ENCODE data around the gene RFNG.
"Not testable (repeated sequence)": the region's sequence is repeated elsewhere in the genome, so short reads cannot be mapped to it uniquely, and the experiment has no call there.

RFNG gene

GRCh38 chr17:82039695-82040299 lies 11.8 kb downstream of the RFNG start:
- Mint-ChIP-seq H3K27me3 (ENCODE audit: low read depth, poor library complexity) (peaks cover 5% of the 10 kb centered on the region), H3K36me3 (ENCODE audit: low read depth) (no peaks in the 10 kb centered on the region), H3K27ac (no peak overlapping the region), H3K4me3 (no peak overlapping the region), H3K4me1 (peaks cover 39% of the 10 kb centered on the region), H3K9me3 (peaks cover 8% of the 10 kb centered on the region)
- TF ChIP-seq CTCF (IDR thresholded peaks at IDR 0.05): no peak
- DNase-seq: no peak

- H3K27ac Mint-ChIP-seq; H3K9me3 Mint-ChIP-seq; H3K27me3 Mint-ChIP-seq (ENCODE audit: low read depth, poor library complexity); DNase-seq; H3K36me3 Mint-ChIP-seq (ENCODE audit: low read depth): not testable (repeated sequence)
- H3K4me3 Mint-ChIP-seq: peak overlapping the region; percentile 46
- H3K4me1 Mint-ChIP-seq: peaks cover 43% of the 10 kb centered on the region
These were observed 12.7 kb downstream of the RFNG start for GRCh38 chr17:82038796-82039409.

GRCh38 chr17:82037889-82038195 lies 13.8 kb downstream of the RFNG start:
- Mint-ChIP-seq H3K27ac (no peak overlapping the region), H3K36me3 (ENCODE audit: low read depth) (no peaks in the 10 kb centered on the region), H3K4me3 (peak overlapping the region; percentile 79), H3K9me3 (peaks cover 8% of the 10 kb centered on the region), H3K27me3 (ENCODE audit: low read depth, poor library complexity) (peaks cover 9% of the 10 kb centered on the region), H3K4me1 (peaks cover 46% of the 10 kb centered on the region)
- no peak for TF ChIP-seq CTCF (IDR thresholded peaks at IDR 0.05)
- no peak for DNase-seq

GRCh38 chr17:82037092-82037888 lies 14.3 kb downstream of the RFNG start, which contains the start of gene DCXR:
Gene DCXR, minus strand, starts transcription at chr17:82037697. Its CDS starts 15 bp downstream, at chr17:82037682.
- Mint-ChIP-seq H3K27me3 (ENCODE audit: low read depth, poor library complexity) (peaks cover 11% of the 10 kb centered on the region), H3K9me3 (peaks cover 8% of the 10 kb centered on the region), H3K27ac (peak within 1 kb of the TSS; percentile 79), H3K36me3 (ENCODE audit: low read depth) (no peaks in the 10 kb centered on the region), H3K4me1 (peaks cover 45% of the 10 kb centered on the region), H3K4me3 (peak within 1 kb of the TSS; percentile 79)
- peak; percentile 67 for TF ChIP-seq CTCF (IDR thresholded peaks at IDR 0.05)
- DNase-seq: peak; percentile 98

GRCh38 chr17:82036634-82037091 lies 14.9 kb downstream of the RFNG start:
- DNase-seq: no peak
- Mint-ChIP-seq H3K9me3 (peaks cover 8% of the 10 kb centered on the region), H3K27me3 (ENCODE audit: low read depth, poor library complexity) (peaks cover 11% of the 10 kb centered on the region), H3K4me1 (peaks cover 44% of the 10 kb centered on the region), H3K4me3 (peak overlapping the region; percentile 79), H3K36me3 (ENCODE audit: low read depth) (no peaks in the 10 kb centered on the region), H3K27ac (no peak overlapping the region)
- no peak for TF ChIP-seq CTCF (IDR thresholded peaks at IDR 0.05)

- no peak for TF ChIP-seq CTCF (IDR thresholded peaks at IDR 0.05)
- H3K27ac Mint-ChIP-seq: no peak overlapping the region
- peak overlapping the region; percentile 79 for H3K4me3 Mint-ChIP-seq
- peaks cover 39% of the 10 kb centered on the region for H3K4me1 Mint-ChIP-seq
- H3K36me3 Mint-ChIP-seq (ENCODE audit: low read depth): no peaks in the 10 kb centered on the region
- peaks cover 11% of the 10 kb centered on the region for H3K27me3 Mint-ChIP-seq (ENCODE audit: low read depth, poor library complexity)
- H3K9me3 Mint-ChIP-seq: peaks cover 8% of the 10 kb centered on the region
- DNase-seq: no peak
These were observed 15.5 kb downstream of the RFNG start for GRCh38 chr17:82035956-82036633.

Measured in nephron progenitor cell (in vitro differentiated cells).